GM23248 (cell line): ENCODE data around the gene CENPE. TPM values are rescaled to one million over a fixed set of nuclear protein-coding genes. Genes with fewer than 3 reads are reported as not detected.
"Not testable (repeated sequence)": the region's sequence is repeated elsewhere in the genome, so short reads cannot be mapped to it uniquely, and the experiment has no call there.

Experiments
- DNase-seq: peaks from one replicate; pipeline ENCODE4 v3.0.0-alpha.2; 2015
- H2AFZ ChIP-seq: fragments of 200-600 bp; sonication (generic); 2 replicates; pipeline ENCODE4 v1.6.1; 2016; ENCODE audit warnings: antibody characterized with exemption
- H3F3A ChIP-seq: fragments of 200-600 bp; sonication (generic); 2 replicates; pipeline ENCODE4 v1.6.1; 2016; ENCODE audit warnings: mild to moderate bottlenecking, antibody characterized with exemption, mixed run types; ENCODE audit not compliant: insufficient read depth
- H3K27ac ChIP-seq: fragments of 200-600 bp; sonication (generic); 2 replicates; pipeline ENCODE4 v1.5.1; 2016; ENCODE audit warnings: mild to moderate bottlenecking
- H3K27me3 ChIP-seq: fragments of 200-600 bp; sonication (generic); replicated peaks from 2 replicates; pipeline ENCODE4 v1.6.1; 2016; ENCODE audit warnings: mild to moderate bottlenecking; ENCODE audit not compliant: insufficient read depth
- H3K36me3 ChIP-seq: fragments of 200-600 bp; sonication (generic); 2 replicates; pipeline ENCODE4 v1.6.1; 2016; ENCODE audit warnings: low read depth, mild to moderate bottlenecking
- H3K4me1 ChIP-seq: fragments of 200-600 bp; sonication (generic); 2 replicates; pipeline ENCODE4 v1.6.1; 2016; ENCODE audit warnings: mild to moderate bottlenecking; ENCODE audit not compliant: insufficient read depth
- H3K4me2 ChIP-seq: fragments of 200-600 bp; sonication (generic); one replicate; pipeline ENCODE4 v1.6.1; 2016; ENCODE audit warnings: mild to moderate bottlenecking; ENCODE audit not compliant: unreplicated experiment
- H3K4me3 ChIP-seq: fragments of 200-600 bp; sonication (generic); 2 replicates; pipeline ENCODE4 v1.5.1; 2016; ENCODE audit warnings: mild to moderate bottlenecking
- H3K79me2 ChIP-seq: fragments of 200-600 bp; sonication (generic); 2 replicates; pipeline ENCODE4 v1.6.1; 2016; ENCODE audit warnings: mild to moderate bottlenecking; ENCODE audit not compliant: insufficient read depth
- H3K9ac ChIP-seq: fragments of 200-600 bp; sonication (generic); 2 replicates; pipeline ENCODE4 v1.6.1; 2016; ENCODE audit warnings: mild to moderate bottlenecking
- H3K9me2 ChIP-seq: fragments of 200-600 bp; sonication (generic); 2 replicates; pipeline ENCODE4 v1.6.1; 2016; ENCODE audit warnings: mixed run types, mild to moderate bottlenecking, moderate library complexity; ENCODE audit not compliant: insufficient read depth
- H3K9me3 ChIP-seq: fragments of 200-600 bp; sonication (generic); one replicate; pipeline ENCODE4 v1.6.1; 2017; ENCODE audit warnings: low read depth
- H4K20me1 ChIP-seq: fragments of 200-600 bp; sonication (generic); 2 replicates; pipeline ENCODE4 v1.6.0; 2016; ENCODE audit not compliant: insufficient read depth
- EZH2 ChIP-seq: fragments of 200-600 bp; sonication (generic); IDR thresholded peaks from 2 replicates; pipeline ENCODE4 v1.6.1; 2018; ENCODE audit warnings: antibody characterized with exemption, mild to moderate bottlenecking; ENCODE audit not compliant: insufficient read depth, poor library complexity, severe bottlenecking
- EZH2phosphoT487 ChIP-seq: fragments of 200-600 bp; sonication (generic); IDR thresholded peaks from 2 replicates; pipeline ENCODE4 v1.6.1; 2018; ENCODE audit warnings: antibody characterized with exemption, moderate library complexity, mild to moderate bottlenecking, low read depth; ENCODE audit not compliant: insufficient read depth
- WGBS, 2 experiments: methylation state at CpG; one replicate each; pipeline ENCODE4 v1.1.6; 2015 to 2017; ENCODE audit warnings: low lambda C conversion rate in 2 of 2, low coverage in 1 of 2; ENCODE audit errors: missing lambda C conversion rate in 2 of 2; 5-methylcytosine and 5-hydroxymethylcytosine counted together
- in situ Hi-C: fragments of 300-500 bp; cut with MboI; formaldehyde crosslinking; loops from 2 replicates; pipeline ENCODE4 v1.15.0; 2020
- polyA plus RNA-seq: library from polyadenylated mRNA; unstranded; fragments of >200 nt; fragmentation: Nextera tagmentation; extraction: Ambion mirVana; gene quantifications from 2 replicates; pipeline ENCODE4 v1.2.1, GENCODE V29; 2016
- total RNA-seq: library from RNA; depleted of rRNA; stranded (reverse); fragments of >200 nt; shearing (Covaris generic); gene quantifications from 2 replicates; pipeline ENCODE4 v1.2.3, GENCODE V29; 2014

CENPE gene
- total and polyA plus RNA-seq, 2 experiments from 2014 or later: 6.7 to 11.0 TPM

GRCh38 chr4:103197765-103198110, 405 bp downstream of the CENPE start:
- Histone ChIP-seq H3K79me2 (peaks cover 27% of the 10 kb centered on the region), H3K4me3 (peak overlapping the region; percentile 89), H3F3A (no peaks in the 10 kb centered on the region), H3K4me1 (no peaks in the 10 kb centered on the region; the same call in 1 of the 2 replicates), H3K4me2 (peak overlapping the region; percentile 85), H3K9me3 (no peaks in the 10 kb centered on the region), H3K9me2 (no peaks in the 10 kb centered on the region), H3K27me3 (no peaks in the 10 kb centered on the region), H3K9ac (peak overlapping the region; percentile 91), H3K27ac (peak overlapping the region; percentile 73), H2AFZ (peak overlapping the region; percentile 86), H3K36me3 (no peaks in the 10 kb centered on the region), H4K20me1 (no peaks in the 10 kb centered on the region)
- whole genome bisulfite sequencing, 2 experiments: 1 to 2% methylated on average over 9 of the region's 9 CpGs
- in situ Hi-C loops: no loop called here
- DNase-seq: no peak
- TF ChIP-seq EZH2phosphoT487: no peak
- TF ChIP-seq EZH2: no peak

GRCh38 chr4:103193457-103193856, 4.7 kb downstream of the CENPE start:
- peaks cover 27% of the 10 kb centered on the region for H3K79me2 ChIP-seq
- no peak for DNase-seq
- H3K36me3 ChIP-seq: no peaks in the 10 kb centered on the region
- no peak overlapping the region for H3K4me3 ChIP-seq
- 0 out of 2 replicates have a peak overlapping the region, but pooled peaks have one; percentile 86 for H2AFZ ChIP-seq
- H4K20me1 ChIP-seq: no peaks in the 10 kb centered on the region
- in situ Hi-C loops: no loop called here
- no peak overlapping the region for H3K27ac ChIP-seq
- 94 to 100% methylated on average over 2 of the region's 2 CpGs for WGBS, 2 experiments
- no peak overlapping the region for H3K4me2 ChIP-seq
- no peaks in the 10 kb centered on the region for H3K27me3 ChIP-seq
- no peak overlapping the region for H3K9ac ChIP-seq
- H3K9me2 ChIP-seq: no peaks in the 10 kb centered on the region
- no peaks in the 10 kb centered on the region; the same call in 1 of the 2 replicates for H3K4me1 ChIP-seq
- no peaks in the 10 kb centered on the region for H3F3A ChIP-seq
- TF ChIP-seq EZH2: no peak
- TF ChIP-seq EZH2phosphoT487: no peak
- H3K9me3 ChIP-seq: no peaks in the 10 kb centered on the region

GRCh38 chr4:103171006-103171405, 27.1 kb downstream of the CENPE start:
- no peak for TF ChIP-seq EZH2phosphoT487
- TF ChIP-seq EZH2: no peak

GRCh38 chr4:103169750-103170149, 28.4 kb downstream of the CENPE start:
- H3K9ac ChIP-seq, H3K4me1 ChIP-seq, H4K20me1 ChIP-seq, H3K27ac ChIP-seq, H3K9me2 ChIP-seq, H3K27me3 ChIP-seq, H3K36me3 ChIP-seq, H3K4me3 ChIP-seq, DNase-seq, in situ Hi-C loops, H2AFZ ChIP-seq, H3K9me3 ChIP-seq, H3K4me2 ChIP-seq, H3F3A ChIP-seq: not testable (repeated sequence)
- WGBS, 2 experiments: 93 to 94% methylated on average over 2 of the region's 2 CpGs
- peaks cover 20% of the 10 kb centered on the region for H3K79me2 ChIP-seq

More at GRCh38 chr4:103171006-103171405, 27.1 kb downstream of the CENPE start:
- Histone ChIP-seq H4K20me1 (no peaks in the 10 kb centered on the region), H3K4me1 (no peaks in the 10 kb centered on the region), H3K9ac (no peak overlapping the region), H3K36me3 (no peaks in the 10 kb centered on the region; the same call in 1 of the 2 replicates), H3F3A (no peaks in the 10 kb centered on the region), H3K4me3 (no peak overlapping the region), H2AFZ (peak overlapping the region; percentile 27), H3K27me3 (no peaks in the 10 kb centered on the region), H3K79me2 (peaks cover 20% of the 10 kb centered on the region), H3K9me2 (no peaks in the 10 kb centered on the region), H3K27ac (no peak overlapping the region), H3K4me2 (no peak overlapping the region), H3K9me3 (no peaks in the 10 kb centered on the region)
- in situ Hi-C loops: no loop called here
- no peak for DNase-seq

- Histone ChIP-seq H3K4me1 (no peaks in the 10 kb centered on the region), H3K27ac (no peak overlapping the region), H3K4me3 (no peak overlapping the region), H3K4me2 (no peak overlapping the region), H3K9me2 (no peaks in the 10 kb centered on the region), H3K9me3 (no peaks in the 10 kb centered on the region), H3K36me3 (no peaks in the 10 kb centered on the region; the same call in 1 of the 2 replicates), H3K79me2 (peaks cover 20% of the 10 kb centered on the region), H3K27me3 (no peaks in the 10 kb centered on the region), H3K9ac (no peak overlapping the region), H3F3A (no peaks in the 10 kb centered on the region), H2AFZ (no peak overlapping the region), H4K20me1 (no peaks in the 10 kb centered on the region)
- DNase-seq: no peak
- in situ Hi-C loops: no loop called here
- WGBS, 2 experiments: 48 to 58% methylated on average over 1 of the region's 1 CpG
- TF ChIP-seq EZH2phosphoT487 (no peak), EZH2 (no peak)
Measured at GRCh38 chr4:103168993-103169392, 29.1 kb downstream of the CENPE start.
